HG03103 (cell line): ENCODE data around the gene HOXB6.

Experiments used
- ATAC-seq: cut with Tn5 transposase; IDR thresholded peaks from one replicate; pipeline ENCODE4 v1.9.1; 2021; ENCODE audit warnings: low read depth; ENCODE audit not compliant: unreplicated experiment

HOXB6 gene

GRCh38 chr17:48569674-48570324, 35.0 kb downstream of the HOXB6 start:
- no peak for ATAC-seq

- ATAC-seq = no peak
Measured at GRCh38 chr17:48569240-48569582, 35.6 kb downstream of the HOXB6 start.

GRCh38 chr17:48568499-48569239, 36.1 kb downstream of the HOXB6 start:
- ATAC-seq = no peak

DNA sequence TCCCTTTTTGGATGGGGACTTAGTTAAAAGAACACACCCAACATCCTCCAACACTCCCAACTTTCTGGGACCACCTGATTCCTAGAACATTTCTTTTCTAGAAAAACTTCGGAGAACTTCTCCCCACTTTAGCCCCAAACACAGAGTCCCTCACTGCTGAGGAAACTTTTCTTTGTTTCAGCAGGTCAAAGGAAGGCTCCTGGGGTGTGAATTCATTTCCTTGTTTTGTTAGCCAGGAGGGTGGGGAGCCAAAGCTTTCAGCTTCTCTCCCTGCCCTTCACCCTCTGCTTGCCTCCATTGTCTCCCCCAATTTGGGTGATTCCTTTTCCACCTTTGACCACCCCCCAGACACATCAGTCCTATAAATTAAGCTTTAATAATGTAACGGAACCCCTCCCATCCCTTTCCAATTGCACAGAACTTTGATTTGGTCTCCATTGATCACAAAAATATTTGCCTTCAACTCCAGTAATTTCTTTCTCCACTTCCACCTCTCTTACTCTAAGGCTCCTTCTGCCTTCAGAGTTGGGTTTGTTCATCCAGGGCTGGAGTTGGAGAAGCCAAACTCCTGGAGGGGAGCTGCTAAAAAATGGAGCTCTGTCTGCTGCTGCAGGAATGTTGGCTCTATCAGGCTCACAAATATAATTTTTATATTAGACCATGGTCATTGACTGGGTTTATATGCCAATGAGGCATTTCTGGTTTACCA, 37.0 kb downstream of the HOXB6 start:
- ATAC-seq = no peak

DNA sequence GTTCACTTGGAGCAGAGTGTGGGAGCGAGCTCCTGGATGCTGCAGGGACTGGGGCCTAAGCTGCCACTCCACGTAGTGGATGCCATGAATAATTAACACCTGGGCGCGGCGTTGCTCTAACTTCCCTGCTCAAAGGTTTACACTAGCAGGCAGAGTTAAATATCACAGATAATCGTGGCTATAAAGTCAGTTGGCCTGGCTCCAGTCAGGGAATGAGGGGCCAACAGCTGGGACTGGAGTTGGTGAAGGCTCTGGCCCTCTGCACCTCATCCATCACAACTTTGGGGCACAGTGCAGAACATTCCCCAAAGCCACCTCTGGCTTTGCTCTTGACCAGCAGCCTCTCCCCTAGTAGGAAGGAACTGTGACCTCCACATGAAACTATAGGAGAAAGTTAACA, 37.6 kb downstream of the HOXB6 start:
- ATAC-seq = no peak

GRCh38 chr17:48566717-48567116, 38.1 kb downstream of the HOXB6 start:
- ATAC-seq = no peak

GRCh38 chr17:48565925-48566710, 38.7 kb downstream of the HOXB6 start:
- no peak for ATAC-seq

- no peak for ATAC-seq
Measured at GRCh38 chr17:48565022-48565554, 39.7 kb downstream of the HOXB6 start.

GRCh38 chr17:48564188-48565021, 40.4 kb downstream of the HOXB6 start:
- no peak for ATAC-seq

DNA sequence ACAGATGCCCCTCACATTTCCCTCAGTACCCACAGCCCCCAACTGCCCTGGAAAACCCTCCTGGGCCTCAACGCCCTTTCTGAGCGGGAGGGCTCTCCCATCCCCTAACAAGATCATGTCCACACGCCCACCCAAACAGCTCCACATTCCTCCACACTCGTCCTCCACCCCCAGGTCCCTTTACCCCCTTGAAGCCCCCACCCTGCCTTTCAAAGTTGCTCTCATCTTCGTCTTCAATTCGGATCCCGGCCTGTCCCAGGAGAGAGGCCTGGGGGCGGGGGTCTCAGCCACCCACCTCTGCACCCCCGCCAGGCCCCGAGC, 41.0 kb downstream of the HOXB6 start:
- ATAC-seq = no peak

DNA sequence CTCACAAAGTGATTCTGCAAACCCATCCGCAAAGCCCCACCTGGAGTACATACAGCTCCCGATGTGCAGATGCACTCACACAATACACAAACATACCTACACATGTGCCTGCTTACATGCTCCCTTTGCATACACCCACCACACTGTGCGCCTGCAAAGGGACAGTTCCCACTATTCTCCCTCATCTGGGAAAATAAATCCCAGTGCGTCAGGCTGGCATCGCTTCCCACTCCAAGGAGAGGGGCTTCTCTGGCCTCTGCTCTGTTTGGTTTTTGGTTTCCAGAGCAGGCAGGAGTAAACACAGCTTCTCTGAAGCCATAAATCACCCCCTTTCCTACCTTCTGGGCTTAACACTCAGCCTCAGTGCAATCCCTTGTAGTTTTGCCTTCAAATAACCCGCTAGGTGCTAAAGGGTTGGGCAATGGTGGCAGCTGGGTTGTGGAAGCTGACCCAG, 41.4 kb downstream of the HOXB6 start:
- ATAC-seq = no peak

GRCh38 chr17:48562934-48563333, 41.9 kb downstream of the HOXB6 start:
- ATAC-seq = no peak

- no peak for ATAC-seq
Measured at GRCh38 chr17:48561884-48562810, 42.6 kb downstream of the HOXB6 start.

- no peak for ATAC-seq
Measured at GRCh38 chr17:48559840-48560817, 44.7 kb downstream of the HOXB6 start.

GRCh38 chr17:48559122-48559839, 45.5 kb downstream of the HOXB6 start:
- ATAC-seq = no peak

DNA sequence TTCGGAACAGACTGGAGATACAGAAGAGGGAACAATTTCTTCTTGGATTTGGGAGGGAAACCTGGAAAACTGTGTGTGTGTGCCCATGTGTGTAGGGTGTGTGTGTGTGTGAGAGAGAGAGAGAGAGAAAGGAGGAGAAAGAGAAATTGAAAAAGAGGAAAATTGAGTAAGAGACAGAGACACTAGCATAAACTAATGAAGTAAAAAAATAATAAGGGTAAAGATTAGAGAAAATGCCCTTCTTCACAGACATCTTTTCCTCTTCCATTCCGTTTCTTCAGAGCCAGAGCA, 46.0 kb downstream of the HOXB6 start:
- ATAC-seq = no peak

- ATAC-seq = no peak
Measured at GRCh38 chr17:48558057-48558830, 46.5 kb downstream of the HOXB6 start.
